T-helper 17 cell (primary cell): ENCODE measurements around the gene AKT2. TPM values are rescaled to one million over a fixed set of nuclear protein-coding genes. Genes with fewer than 3 reads are reported as not detected.

Experiments used
- ATAC-seq: fragments of 150-1000 bp; cut with Tn5 transposase; 2 replicates; pipeline ENCODE4 v1.10.0; 2021; ENCODE audit warnings: mild to moderate bottlenecking, moderate library complexity
- DNase-seq, 3 donors: peaks; one replicate each; pipeline versions ENCODE4 v3.0.0 to v3.0.0-alpha.2; 2020 to 2021
- H3K9me3 ChIP-seq: one replicate; pipeline ENCODE4 v1.7.0; 2013; ENCODE audit warnings: low read length, mild to moderate bottlenecking; ENCODE audit not compliant: control insufficient read depth, poor library complexity, severe bottlenecking
- H3K27ac Mint-ChIP-seq: one replicate; pipeline ENCODE4 v1.8.0; 2022; ENCODE audit warnings: mild to moderate bottlenecking, moderate library complexity, mixed read lengths
- H3K27me3 Mint-ChIP-seq: one replicate; pipeline ENCODE4 v1.8.0; 2022; ENCODE audit warnings: mixed read lengths
- H3K36me3 Mint-ChIP-seq: one replicate; pipeline ENCODE4 v1.8.0; 2022; ENCODE audit warnings: low read depth, mixed read lengths
- H3K4me1 Mint-ChIP-seq: one replicate; pipeline ENCODE4 v1.8.0; 2022; ENCODE audit warnings: mild to moderate bottlenecking, mixed read lengths
- H3K4me3 Mint-ChIP-seq: one replicate; pipeline ENCODE4 v1.8.0; 2022; ENCODE audit warnings: mild to moderate bottlenecking, moderate library complexity, mixed read lengths
- total RNA-seq, 4 donors: library from RNA in 2 of 4; stranded (reverse) in 2 of 4; gene quantifications; one replicate each; pipeline ENCODE4 v1.2.3 and lab custom pipeline; 2022 to 2026

The AKT2 gene
- total RNA-seq, 2 donors from 2014 or later: 168 to 187 TPM

- H3K4me3 Mint-ChIP-seq: peak overlapping the region; percentile 97
- H3K36me3 Mint-ChIP-seq: peaks cover 2% of the 10 kb centered on the region
- peaks cover 32% of the 10 kb centered on the region for H3K4me1 Mint-ChIP-seq
- ATAC-seq (peak; percentile 84), DNase-seq (peak; percentile 93 to 98 (median 94))
- no peaks in the 10 kb centered on the region for H3K27me3 Mint-ChIP-seq
- no peaks in the 10 kb centered on the region for H3K9me3 ChIP-seq
- peak overlapping the region; percentile 97 for H3K27ac Mint-ChIP-seq
Measured at GRCh38 chr19:40285353-40286234, 449 bp upstream of the AKT2 start.

GRCh38 chr19:40284251-40284500, 969 bp downstream of the AKT2 start:
- Mint-ChIP-seq H3K4me1 (peaks cover 41% of the 10 kb centered on the region), H3K27me3 (no peaks in the 10 kb centered on the region), H3K36me3 (peaks cover 2% of the 10 kb centered on the region), H3K27ac (peak overlapping the region; percentile 97), H3K4me3 (peak overlapping the region; percentile 97)
- no peaks in the 10 kb centered on the region for H3K9me3 ChIP-seq
- ATAC-seq (no peak), DNase-seq (no peak)

GRCh38 chr19:40283414-40284250, 1.5 kb downstream of the AKT2 start:
- peaks cover 41% of the 10 kb centered on the region for H3K4me1 Mint-ChIP-seq
- H3K36me3 Mint-ChIP-seq: peaks cover 2% of the 10 kb centered on the region
- H3K4me3 Mint-ChIP-seq: peak overlapping the region; percentile 97
- peak overlapping the region; percentile 97 for H3K27ac Mint-ChIP-seq
- ATAC-seq: no peak
- H3K9me3 ChIP-seq: no peaks in the 10 kb centered on the region
- DNase-seq: no peak
- no peaks in the 10 kb centered on the region for H3K27me3 Mint-ChIP-seq

DNA sequence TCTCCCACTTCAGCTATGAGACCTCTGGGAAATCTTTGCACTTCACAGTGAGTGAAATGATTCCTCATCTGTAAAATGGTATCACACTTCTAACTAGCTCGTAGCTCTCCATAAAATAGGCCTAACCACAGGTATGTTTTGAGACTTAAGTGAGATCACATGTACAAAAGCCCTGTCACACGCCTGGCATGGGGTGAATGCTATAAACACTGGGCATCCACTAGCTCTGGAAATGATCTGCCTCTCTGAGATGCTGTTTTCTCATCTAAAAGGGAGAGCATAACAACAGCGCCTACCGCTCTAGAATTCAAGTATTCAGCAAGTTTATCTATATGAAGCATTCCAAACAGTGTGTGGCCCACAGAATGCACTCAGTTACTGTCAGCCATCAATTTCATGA, 2.2 kb downstream of the AKT2 start:
- ATAC-seq: no peak
- Mint-ChIP-seq H3K27ac (peak overlapping the region; percentile 97), H3K36me3 (peaks cover 2% of the 10 kb centered on the region), H3K4me1 (peaks cover 46% of the 10 kb centered on the region), H3K27me3 (no peaks in the 10 kb centered on the region), H3K4me3 (peak overlapping the region; percentile 97)
- no peaks in the 10 kb centered on the region for H3K9me3 ChIP-seq
- no peak for DNase-seq

- H3K4me3 Mint-ChIP-seq: no peak overlapping the region
- H3K4me1 Mint-ChIP-seq: peaks cover 53% of the 10 kb centered on the region
- no peaks in the 10 kb centered on the region for H3K9me3 ChIP-seq
- DNase-seq: no peak
- peaks cover 2% of the 10 kb centered on the region for H3K36me3 Mint-ChIP-seq
- ATAC-seq: no peak
- H3K27me3 Mint-ChIP-seq: no peaks in the 10 kb centered on the region
- peak overlapping the region; percentile 97 for H3K27ac Mint-ChIP-seq
Measured at GRCh38 chr19:40282209-40282580, 3.0 kb downstream of the AKT2 start.

DNA sequence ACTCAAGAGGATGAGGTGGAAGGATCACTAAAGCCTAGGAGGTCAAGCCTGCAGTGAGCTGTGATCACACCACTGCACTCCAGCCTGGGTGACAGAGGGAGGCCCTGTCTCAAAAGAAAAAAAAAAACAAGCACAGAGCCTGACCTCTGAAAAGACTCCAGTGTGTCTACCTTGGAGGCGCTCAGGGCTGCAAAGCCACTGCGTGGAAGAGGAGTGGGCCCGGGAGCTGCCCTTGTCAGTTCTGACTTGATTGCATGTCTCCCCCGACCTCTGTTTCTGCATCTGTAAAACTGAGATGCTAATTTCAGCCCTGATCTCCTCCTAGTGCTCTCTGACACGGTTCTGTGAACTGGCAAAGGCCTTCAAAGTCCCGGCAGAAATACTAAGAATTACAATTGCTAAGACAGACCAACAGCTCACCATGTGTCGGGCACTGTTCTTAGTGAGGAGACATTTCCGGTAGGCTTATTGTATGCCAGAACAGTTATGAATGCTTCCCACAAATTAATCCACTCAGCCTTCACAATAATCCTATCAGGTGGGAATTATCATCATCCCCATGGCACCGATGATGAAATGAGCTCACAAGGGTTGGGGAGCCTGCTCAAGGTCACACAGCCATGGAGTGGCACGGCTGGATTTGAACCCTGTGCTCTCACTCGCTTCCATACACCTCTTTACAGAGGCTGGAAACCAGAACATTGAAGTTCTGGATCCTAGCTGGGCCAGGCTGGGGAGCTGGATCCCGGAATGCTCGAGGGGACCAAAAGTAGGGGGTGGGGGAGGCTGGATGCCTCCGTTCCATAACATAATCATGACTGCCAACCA, 3.5 kb downstream of the AKT2 start:
- H3K4me1 Mint-ChIP-seq: peaks cover 52% of the 10 kb centered on the region
- DNase-seq (no peak), ATAC-seq (no peak)
- H3K36me3 Mint-ChIP-seq: peaks cover 2% of the 10 kb centered on the region
- no peak overlapping the region for H3K4me3 Mint-ChIP-seq
- no peak overlapping the region for H3K27ac Mint-ChIP-seq
- H3K27me3 Mint-ChIP-seq: no peaks in the 10 kb centered on the region
- H3K9me3 ChIP-seq: no peaks in the 10 kb centered on the region

- Mint-ChIP-seq H3K27me3 (no peaks in the 10 kb centered on the region), H3K27ac (no peak overlapping the region), H3K4me1 (peaks cover 54% of the 10 kb centered on the region), H3K36me3 (peaks cover 2% of the 10 kb centered on the region), H3K4me3 (peak overlapping the region; percentile 52)
- H3K9me3 ChIP-seq: no peaks in the 10 kb centered on the region
- ATAC-seq (no peak), DNase-seq (no peak)
Measured at GRCh38 chr19:40280608-40281221, 4.4 kb downstream of the AKT2 start.

GRCh38 chr19:40279761-40280607, 5.2 kb downstream of the AKT2 start:
- peaks cover 53% of the 10 kb centered on the region for H3K4me1 Mint-ChIP-seq
- peaks cover 2% of the 10 kb centered on the region for H3K36me3 Mint-ChIP-seq
- peak overlapping the region; percentile 52 for H3K4me3 Mint-ChIP-seq
- ATAC-seq (no peak), DNase-seq (no peak)
- no peaks in the 10 kb centered on the region for H3K9me3 ChIP-seq
- H3K27ac Mint-ChIP-seq: peak overlapping the region; percentile 21
- H3K27me3 Mint-ChIP-seq: no peaks in the 10 kb centered on the region

GRCh38 chr19:40279120-40279551, 6.0 kb downstream of the AKT2 start:
- no peaks in the 10 kb centered on the region for H3K9me3 ChIP-seq
- Mint-ChIP-seq H3K27me3 (no peaks in the 10 kb centered on the region), H3K36me3 (no peaks in the 10 kb centered on the region), H3K4me1 (peaks cover 57% of the 10 kb centered on the region), H3K4me3 (no peak overlapping the region), H3K27ac (no peak overlapping the region)
- DNase-seq (no peak), ATAC-seq (no peak)

- DNase-seq (no peak), ATAC-seq (no peak)
- Mint-ChIP-seq H3K27ac (peak overlapping the region; percentile 78), H3K4me3 (no peak overlapping the region), H3K36me3 (no peaks in the 10 kb centered on the region), H3K27me3 (no peaks in the 10 kb centered on the region), H3K4me1 (peaks cover 59% of the 10 kb centered on the region)
- H3K9me3 ChIP-seq: no peaks in the 10 kb centered on the region
Measured at GRCh38 chr19:40278361-40279035, 6.6 kb downstream of the AKT2 start.

DNA sequence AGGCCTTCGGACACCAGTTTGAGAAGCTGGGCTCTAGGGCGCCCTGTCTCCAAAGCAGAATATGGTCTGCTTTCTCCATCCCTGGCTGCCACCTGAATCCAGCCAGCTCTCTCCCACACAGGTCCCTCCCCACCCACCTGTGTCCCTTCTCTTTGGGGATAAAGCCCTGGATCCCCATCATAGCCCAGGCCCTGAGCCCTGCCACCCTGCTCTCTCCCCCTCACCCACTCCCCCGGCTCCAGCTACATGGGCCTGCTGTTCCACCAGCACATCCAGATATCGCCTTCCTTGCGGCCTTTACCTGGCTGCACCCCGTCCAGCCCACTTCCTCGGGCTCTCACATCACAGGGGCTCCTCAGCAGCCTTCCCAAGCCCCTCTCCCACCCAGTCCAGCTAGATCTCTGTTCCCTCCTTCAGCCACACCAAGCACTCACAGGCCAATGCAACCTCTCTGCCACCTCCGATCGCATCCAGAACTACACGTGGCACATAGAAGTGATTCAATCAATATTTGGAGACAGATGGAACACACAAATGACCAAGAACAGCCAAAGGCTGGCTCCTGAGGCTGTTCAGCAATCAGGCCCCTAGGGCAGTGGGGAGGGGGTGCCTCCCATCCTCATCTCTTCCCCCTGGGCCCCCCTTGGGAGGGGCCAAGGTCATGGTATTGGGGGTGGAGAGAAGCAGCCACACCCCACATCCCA, 7.6 kb downstream of the AKT2 start:
- ATAC-seq: no peak
- peak overlapping the region; percentile 67 for H3K4me3 Mint-ChIP-seq
- no peaks in the 10 kb centered on the region for H3K36me3 Mint-ChIP-seq
- no peaks in the 10 kb centered on the region for H3K27me3 Mint-ChIP-seq
- no peak for DNase-seq
- H3K27ac Mint-ChIP-seq: peak overlapping the region; percentile 78
- peaks cover 57% of the 10 kb centered on the region for H3K4me1 Mint-ChIP-seq
- no peaks in the 10 kb centered on the region for H3K9me3 ChIP-seq
